ENCODE data around the gene CERK. TPM values are rescaled to one million over a fixed set of nuclear protein-coding genes. Genes with fewer than 3 reads are reported as not detected.

Gene CERK
- total RNA-seq, 1 donor from 2014 or later = 145 TPM

- peaks cover 17% of the 10 kb centered on the region for H3K9me3 Mint-ChIP-seq (ENCODE audit: unreplicated experiment)
- H3K27me3 Mint-ChIP-seq (ENCODE audit: unreplicated experiment) = peaks cover 7% of the 10 kb centered on the region
- no peak overlapping the region for H3K4me3 Mint-ChIP-seq (ENCODE audit: unreplicated experiment)
- H3K4me1 Mint-ChIP-seq (ENCODE audit: low read depth, unreplicated experiment) = peaks cover 6% of the 10 kb centered on the region
- DNase-seq = no peak
- TF ChIP-seq CTCF (IDR thresholded peaks at IDR 0.05; ENCODE audit: partially characterized antibody, unreplicated experiment) = no peak
- H3K27ac Mint-ChIP-seq (ENCODE audit: unreplicated experiment) = no peak overlapping the region
- H3K36me3 Mint-ChIP-seq (ENCODE audit: unreplicated experiment) = peaks cover 13% of the 10 kb centered on the region
Observed at GRCh38 chr22:46758121-46758520, 20.1 kb upstream of the CERK start.

GRCh38 chr22:46757104-46757503 lies 19.1 kb upstream of the CERK start:
- no peak for DNase-seq
- no peak overlapping the region for H3K4me3 Mint-ChIP-seq (ENCODE audit: unreplicated experiment)
- peaks cover 13% of the 10 kb centered on the region for H3K9me3 Mint-ChIP-seq (ENCODE audit: unreplicated experiment)
- peaks cover 2% of the 10 kb centered on the region for H3K27me3 Mint-ChIP-seq (ENCODE audit: unreplicated experiment)
- H3K4me1 Mint-ChIP-seq (ENCODE audit: low read depth, unreplicated experiment) = peaks cover 5% of the 10 kb centered on the region
- H3K27ac Mint-ChIP-seq (ENCODE audit: unreplicated experiment) = no peak overlapping the region
- peaks cover 13% of the 10 kb centered on the region for H3K36me3 Mint-ChIP-seq (ENCODE audit: unreplicated experiment)
- no peak for TF ChIP-seq CTCF (IDR thresholded peaks at IDR 0.05; ENCODE audit: partially characterized antibody, unreplicated experiment)

- Mint-ChIP-seq H3K36me3 (ENCODE audit: unreplicated experiment) (peaks cover 13% of the 10 kb centered on the region), H3K9me3 (ENCODE audit: unreplicated experiment) (peaks cover 10% of the 10 kb centered on the region), H3K4me3 (ENCODE audit: unreplicated experiment) (no peak overlapping the region)
Observed at GRCh38 chr22:46756097-46756496, 18.0 kb upstream of the CERK start.

GRCh38 chr22:46755525-46755924 lies 17.5 kb upstream of the CERK start:
- DNase-seq = no peak
- TF ChIP-seq CTCF (IDR thresholded peaks at IDR 0.05; ENCODE audit: partially characterized antibody, unreplicated experiment) = no peak
- Mint-ChIP-seq H3K4me1 (ENCODE audit: low read depth, unreplicated experiment) (no peaks in the 10 kb centered on the region), H3K27me3 (ENCODE audit: unreplicated experiment) (peaks cover 1% of the 10 kb centered on the region), H3K4me3 (ENCODE audit: unreplicated experiment) (no peak overlapping the region), H3K9me3 (ENCODE audit: unreplicated experiment) (peaks cover 10% of the 10 kb centered on the region), H3K36me3 (ENCODE audit: unreplicated experiment) (peaks cover 13% of the 10 kb centered on the region), H3K27ac (ENCODE audit: unreplicated experiment) (no peak overlapping the region)

More at GRCh38 chr22:46756097-46756496, 18.0 kb upstream of the CERK start:
- Mint-ChIP-seq H3K27me3 (ENCODE audit: unreplicated experiment) (peaks cover 1% of the 10 kb centered on the region), H3K27ac (ENCODE audit: unreplicated experiment) (no peak overlapping the region), H3K4me1 (ENCODE audit: low read depth, unreplicated experiment) (no peaks in the 10 kb centered on the region)
- no peak for DNase-seq
- TF ChIP-seq CTCF (IDR thresholded peaks at IDR 0.05; ENCODE audit: partially characterized antibody, unreplicated experiment) = no peak

GRCh38 chr22:46754826-46755225 lies 16.8 kb upstream of the CERK start:
- Mint-ChIP-seq H3K27me3 (ENCODE audit: unreplicated experiment) (peaks cover 1% of the 10 kb centered on the region), H3K4me1 (ENCODE audit: low read depth, unreplicated experiment) (no peaks in the 10 kb centered on the region), H3K4me3 (ENCODE audit: unreplicated experiment) (no peak overlapping the region), H3K36me3 (ENCODE audit: unreplicated experiment) (peaks cover 13% of the 10 kb centered on the region), H3K27ac (ENCODE audit: unreplicated experiment) (no peak overlapping the region), H3K9me3 (ENCODE audit: unreplicated experiment) (peaks cover 10% of the 10 kb centered on the region)
- DNase-seq = no peak
- no peak for TF ChIP-seq CTCF (IDR thresholded peaks at IDR 0.05; ENCODE audit: partially characterized antibody, unreplicated experiment)

Data from glutamatergic neuron (in vitro differentiated cells).